Prostate gland (tissue), 2 donors: ENCODE data around the gene KANTR. TPM values are rescaled to one million over a fixed set of nuclear protein-coding genes. Genes with fewer than 3 reads are reported as not detected.

Source experiments
- DNase-seq: peaks from one replicate; pipeline ENCODE4 v3.0.0-alpha.2; 2019; ENCODE audit warnings: low spot score
- H3K27ac ChIP-seq, 2 donors: fragments of 200-600 bp; sonication (generic); 2 replicates each; pipeline ENCODE4 v1.5.1; 2017 to 2019
- H3K27me3 ChIP-seq: fragments of 200-600 bp; sonication (generic); replicated peaks from 2 replicates; pipeline ENCODE4 v1.5.1; 2019; ENCODE audit not compliant: insufficient read depth
- H3K36me3 ChIP-seq, 2 donors: fragments of 200-600 bp; sonication (generic); 1 replicate in 1 of 2; 2 replicates in 1 of 2; pipeline versions ENCODE4 v1.5.1 to v1.8.1; 2017 to 2019
- H3K4me1 ChIP-seq: fragments of 200-600 bp; sonication (generic); replicated peaks from 2 replicates; pipeline ENCODE4 v1.5.1; 2019
- H3K4me3 ChIP-seq, 2 donors: fragments of 200-600 bp; sonication (generic); 2 replicates each; pipeline ENCODE4 v1.5.1; 2017 to 2019
- H3K9me3 ChIP-seq: fragments of 200-600 bp; sonication (generic); 2 replicates; pipeline ENCODE4 v1.5.1; 2017
- POLR2A ChIP-seq: fragments of 450-650 bp; IDR thresholded peaks from one replicate; pipeline ENCODE4 v1.6.1; 2016; ENCODE audit warnings: antibody characterized with exemption, mild to moderate bottlenecking
- POLR2AphosphoS5 ChIP-seq: sonication (generic); formaldehyde crosslinking; IDR thresholded peaks from one replicate; pipeline ENCODE4 v1.6.1; 2017; ENCODE audit warnings: antibody characterized with exemption
- WGBS: methylation state at CpG from one replicate; pipeline ENCODE4 v1.1.5; 2018; 5-methylcytosine and 5-hydroxymethylcytosine counted together
- intact Hi-C: fragments of 100-400 bp; cut with DNase I; formaldehyde crosslinking; loops from one replicate; pipeline ENCODE4 v1.14.2; 2022
- total RNA-seq, 2 donors: library from RNA; depleted of rRNA; stranded (reverse); fragments of >200 nt; gene quantifications; one replicate each; pipeline ENCODE4 v1.1.0, GENCODE V29; 2016
- TF ChIP-seq, protein P1 (sequence below), 4 experiments: fragments of 200-600 bp in 2 of 4; fragments of 450-650 bp in 2 of 4; sonication (generic) in 2 of 4; IDR thresholded peaks; 1 replicate in 3 of 4; 2 replicates in 1 of 4; pipeline ENCODE4 v1.5.1; 2016 to 2019; ENCODE audit warnings: antibody characterized with exemption in 4 of 4, mild to moderate bottlenecking in 2 of 4, moderate library complexity in 2 of 4

The KANTR gene
- total RNA-seq, 2 donors from 2014 or later, result 11.5 to 27.9 TPM

DNA sequence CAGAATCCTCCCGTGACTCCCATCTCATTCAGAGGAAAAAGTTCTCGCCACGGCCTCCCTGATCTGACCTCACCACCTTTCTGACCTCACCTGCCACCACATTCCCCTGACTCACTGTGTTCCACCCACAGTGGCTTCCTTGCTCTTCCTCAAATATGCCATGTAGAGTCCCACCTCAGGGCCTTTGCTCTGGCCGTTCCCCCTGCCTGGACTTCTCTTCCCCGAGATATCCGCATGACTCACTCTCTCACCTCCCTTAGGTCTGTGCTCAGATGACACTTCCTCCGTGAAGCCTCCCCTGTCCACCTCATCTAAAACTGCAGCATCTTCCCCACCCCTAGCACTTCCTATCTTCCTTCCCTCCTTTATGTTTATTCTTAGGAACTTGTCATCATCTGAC, 18.9 kb upstream of the KANTR start:
- no peaks in the 10 kb centered on the region for H3K4me1 ChIP-seq
- no peaks in the 10 kb centered on the region for H3K27me3 ChIP-seq
- no peak overlapping the region for H3K27ac ChIP-seq
- no peak for TF ChIP-seq POLR2AphosphoS5
- no peak for TF ChIP-seq POLR2A
- TF ChIP-seq, protein P1, sequence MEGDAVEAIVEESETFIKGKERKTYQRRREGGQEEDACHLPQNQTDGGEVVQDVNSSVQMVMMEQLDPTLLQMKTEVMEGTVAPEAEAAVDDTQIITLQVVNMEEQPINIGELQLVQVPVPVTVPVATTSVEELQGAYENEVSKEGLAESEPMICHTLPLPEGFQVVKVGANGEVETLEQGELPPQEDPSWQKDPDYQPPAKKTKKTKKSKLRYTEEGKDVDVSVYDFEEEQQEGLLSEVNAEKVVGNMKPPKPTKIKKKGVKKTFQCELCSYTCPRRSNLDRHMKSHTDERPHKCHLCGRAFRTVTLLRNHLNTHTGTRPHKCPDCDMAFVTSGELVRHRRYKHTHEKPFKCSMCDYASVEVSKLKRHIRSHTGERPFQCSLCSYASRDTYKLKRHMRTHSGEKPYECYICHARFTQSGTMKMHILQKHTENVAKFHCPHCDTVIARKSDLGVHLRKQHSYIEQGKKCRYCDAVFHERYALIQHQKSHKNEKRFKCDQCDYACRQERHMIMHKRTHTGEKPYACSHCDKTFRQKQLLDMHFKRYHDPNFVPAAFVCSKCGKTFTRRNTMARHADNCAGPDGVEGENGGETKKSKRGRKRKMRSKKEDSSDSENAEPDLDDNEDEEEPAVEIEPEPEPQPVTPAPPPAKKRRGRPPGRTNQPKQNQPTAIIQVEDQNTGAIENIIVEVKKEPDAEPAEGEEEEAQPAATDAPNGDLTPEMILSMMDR (IDR thresholded peaks at IDR 0.05), result no peak
- WGBS, result 86% methylated on average over 7 of the region's 7 CpGs
- H3K4me3 ChIP-seq, result no peak overlapping the region
- intact Hi-C loops, result no loop called here
- H3K9me3 ChIP-seq, result no peaks in the 10 kb centered on the region
- no peaks in the 10 kb centered on the region for H3K36me3 ChIP-seq
- DNase-seq, result no peak

GRCh38 chrX:53076671-53077070, 17.3 kb upstream of the KANTR start:
- whole genome bisulfite sequencing, result 96% methylated on average over 17 of the region's 21 CpGs
- TF ChIP-seq, protein P1 (IDR thresholded peaks at IDR 0.05), result no peak
- TF ChIP-seq POLR2AphosphoS5 (no peak), POLR2A (no peak)
- H3K27me3 ChIP-seq, result no peaks in the 10 kb centered on the region
- H3K9me3 ChIP-seq, result no peaks in the 10 kb centered on the region
- DNase-seq, result no peak
- no peaks in the 10 kb centered on the region for H3K36me3 ChIP-seq
- no peak overlapping the region for H3K4me3 ChIP-seq
- H3K4me1 ChIP-seq, result no peaks in the 10 kb centered on the region
- no peak overlapping the region for H3K27ac ChIP-seq
- intact Hi-C loops, result no loop called here

- Histone ChIP-seq H3K36me3 (no peaks in the 10 kb centered on the region), H3K27ac (no peak overlapping the region), H3K9me3 (no peaks in the 10 kb centered on the region), H3K4me1 (no peaks in the 10 kb centered on the region), H3K4me3 (no peak overlapping the region), H3K27me3 (no peaks in the 10 kb centered on the region)
- TF ChIP-seq, protein P1 (IDR thresholded peaks at IDR 0.05), result no peak
- TF ChIP-seq POLR2A (no peak), POLR2AphosphoS5 (no peak)
- 95% methylated on average over 24 of the region's 27 CpGs for WGBS
- intact Hi-C loops, result no loop called here
- no peak for DNase-seq
Observed at GRCh38 chrX:53077207-53078197, 16.4 kb upstream of the KANTR start.

- no peak for DNase-seq
- H3K27ac ChIP-seq, result no peak overlapping the region
- H3K9me3 ChIP-seq, result no peaks in the 10 kb centered on the region
- H3K27me3 ChIP-seq, result no peaks in the 10 kb centered on the region
- TF ChIP-seq, protein P1 (IDR thresholded peaks at IDR 0.05), result no peak
- TF ChIP-seq POLR2AphosphoS5, result no peak
- TF ChIP-seq POLR2A, result no peak
- WGBS, result 86% methylated on average over 1 of the region's 1 CpG
- no peaks in the 10 kb centered on the region for H3K36me3 ChIP-seq
- H3K4me1 ChIP-seq, result no peaks in the 10 kb centered on the region
- intact Hi-C loops, result no loop called here
- H3K4me3 ChIP-seq, result no peak overlapping the region
Observed at GRCh38 chrX:53078943-53079342, 15.0 kb upstream of the KANTR start.
